Measurements from ENCODE around the gene RSPO3.

GRCh38 chr6:127096167-127096566, 22.3 kb upstream of the RSPO3 start:
- TF ChIP-seq, protein P1, sequence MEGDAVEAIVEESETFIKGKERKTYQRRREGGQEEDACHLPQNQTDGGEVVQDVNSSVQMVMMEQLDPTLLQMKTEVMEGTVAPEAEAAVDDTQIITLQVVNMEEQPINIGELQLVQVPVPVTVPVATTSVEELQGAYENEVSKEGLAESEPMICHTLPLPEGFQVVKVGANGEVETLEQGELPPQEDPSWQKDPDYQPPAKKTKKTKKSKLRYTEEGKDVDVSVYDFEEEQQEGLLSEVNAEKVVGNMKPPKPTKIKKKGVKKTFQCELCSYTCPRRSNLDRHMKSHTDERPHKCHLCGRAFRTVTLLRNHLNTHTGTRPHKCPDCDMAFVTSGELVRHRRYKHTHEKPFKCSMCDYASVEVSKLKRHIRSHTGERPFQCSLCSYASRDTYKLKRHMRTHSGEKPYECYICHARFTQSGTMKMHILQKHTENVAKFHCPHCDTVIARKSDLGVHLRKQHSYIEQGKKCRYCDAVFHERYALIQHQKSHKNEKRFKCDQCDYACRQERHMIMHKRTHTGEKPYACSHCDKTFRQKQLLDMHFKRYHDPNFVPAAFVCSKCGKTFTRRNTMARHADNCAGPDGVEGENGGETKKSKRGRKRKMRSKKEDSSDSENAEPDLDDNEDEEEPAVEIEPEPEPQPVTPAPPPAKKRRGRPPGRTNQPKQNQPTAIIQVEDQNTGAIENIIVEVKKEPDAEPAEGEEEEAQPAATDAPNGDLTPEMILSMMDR (IDR thresholded peaks at IDR 0.05): no peak
- TF ChIP-seq POLR2A (IDR thresholded peaks at IDR 0.05): no peak

Data from right lobe of liver (tissue), 4 donors.